Trophoblast cell (in vitro differentiated cells and primary cell): Measurements from ENCODE around the gene PHGDH.

Experiments
- DNase-seq, 2 donors: peaks; one replicate each; pipeline ENCODE4 v3.0.0-alpha.2; 2016
- H2AFZ ChIP-seq: 2 replicates; pipeline ENCODE4 v1.6.1; 2013; ENCODE audit warnings: low read length, moderate library complexity, mild to moderate bottlenecking; ENCODE audit not compliant: insufficient read depth, poor library complexity
- H2AK5ac ChIP-seq: 2 replicates; pipeline ENCODE4 v1.6.1; 2013; ENCODE audit warnings: mild to moderate bottlenecking, low read length
- H2BK120ac ChIP-seq: 2 replicates; pipeline ENCODE4 v1.6.1; 2013; ENCODE audit warnings: low read length, mild to moderate bottlenecking, moderate library complexity; ENCODE audit not compliant: insufficient read depth, poor library complexity
- H2BK12ac ChIP-seq: 2 replicates; pipeline ENCODE4 v1.6.1; 2013; ENCODE audit warnings: mild to moderate bottlenecking, low read length, moderate library complexity
- H2BK5ac ChIP-seq: 2 replicates; pipeline ENCODE4 v1.6.1; 2013; ENCODE audit warnings: low read length, low read depth, moderate library complexity, mild to moderate bottlenecking; ENCODE audit not compliant: poor library complexity
- H3K14ac ChIP-seq: 2 replicates; pipeline ENCODE4 v1.6.1; 2013; ENCODE audit warnings: mild to moderate bottlenecking, low read length
- H3K18ac ChIP-seq: 2 replicates; pipeline ENCODE4 v1.6.1; 2013; ENCODE audit warnings: mild to moderate bottlenecking, low read length
- H3K23ac ChIP-seq: 2 replicates; pipeline ENCODE4 v1.6.1; 2013; ENCODE audit warnings: low read length
- H3K27ac ChIP-seq: 2 replicates; pipeline ENCODE4 v1.5.1; 2013; ENCODE audit warnings: low read depth, mild to moderate bottlenecking, inconsistent platforms, low read length, moderate library complexity
- H3K27me3 ChIP-seq: 2 replicates; pipeline ENCODE4 v1.6.1; 2013; ENCODE audit warnings: inconsistent platforms, mild to moderate bottlenecking, low read length, moderate library complexity; ENCODE audit not compliant: insufficient read depth
- H3K36me3 ChIP-seq, 2 experiments: 1 replicate in 1 of 2; 2 replicates in 1 of 2; pipeline ENCODE4 v1.6.1; 2013; ENCODE audit warnings: low read length in 2 of 2, mild to moderate bottlenecking in 2 of 2, moderate library complexity in 1 of 2; ENCODE audit not compliant: insufficient read depth in 2 of 2, control insufficient read depth in 1 of 2
- H3K4ac ChIP-seq: 2 replicates; pipeline ENCODE4 v1.6.1; 2013; ENCODE audit warnings: low read depth, mild to moderate bottlenecking, low read length, moderate library complexity
- H3K4me1 ChIP-seq, 2 experiments: 1 replicate in 1 of 2; 2 replicates in 1 of 2; pipeline ENCODE4 v1.6.1; 2013; ENCODE audit warnings: low read length in 2 of 2, mild to moderate bottlenecking in 2 of 2, moderate library complexity in 1 of 2; ENCODE audit not compliant: insufficient read depth in 2 of 2, control insufficient read depth in 1 of 2
- H3K4me2 ChIP-seq: 2 replicates; pipeline ENCODE4 v1.6.1; 2013; ENCODE audit warnings: inconsistent platforms, mild to moderate bottlenecking, low read length, moderate library complexity
- H3K4me3 ChIP-seq: 2 replicates; pipeline ENCODE4 v1.5.1; 2013; ENCODE audit warnings: mild to moderate bottlenecking, low read depth, low read length, inconsistent platforms
- H3K79me1 ChIP-seq: one replicate; pipeline ENCODE4 v1.6.1; 2013; ENCODE audit warnings: low read length
- H3K79me2 ChIP-seq: 2 replicates; pipeline ENCODE4 v1.6.1; 2013; ENCODE audit warnings: low read length, mild to moderate bottlenecking; ENCODE audit not compliant: control insufficient read depth, insufficient read depth, poor library complexity
- H3K9ac ChIP-seq: 2 replicates; pipeline ENCODE4 v1.6.1; 2013; ENCODE audit warnings: mild to moderate bottlenecking, low read length
- H3K9me3 ChIP-seq: 2 replicates; pipeline ENCODE4 v1.6.1; 2013; ENCODE audit warnings: low read depth, mild to moderate bottlenecking, control low read depth, inconsistent platforms, low read length; ENCODE audit not compliant: insufficient read depth
- H4K12ac ChIP-seq: 2 replicates; pipeline ENCODE4 v1.6.1; 2013; ENCODE audit warnings: low read depth, mild to moderate bottlenecking, low read length, moderate library complexity
- H4K8ac ChIP-seq: 2 replicates; pipeline ENCODE4 v1.6.1; 2013; ENCODE audit warnings: low read depth, mild to moderate bottlenecking, low read length, moderate library complexity
- H4K91ac ChIP-seq: one replicate; pipeline ENCODE4 v1.6.1; 2013; ENCODE audit warnings: low read depth, mild to moderate bottlenecking, low read length, moderate library complexity
- WGBS: extraction: QIAGEN DNeasy Blood & Tissue Kit; methylation state at CpG from one replicate; pipeline ENCODE4 v1.1.7; 2013; ENCODE audit warnings: missing lambda C conversion rate; ENCODE audit not compliant: insufficient read length, insufficient coverage; ENCODE audit errors: extremely low coverage; 5-methylcytosine and 5-hydroxymethylcytosine counted together

Gene PHGDH

GRCh38 chr1:119729044-119729443 is 17.3 kb downstream of the PHGDH start:
- H2BK12ac ChIP-seq: no peak overlapping the region
- no peaks in the 10 kb centered on the region for H3K79me1 ChIP-seq
- H3K79me2 ChIP-seq: no peaks in the 10 kb centered on the region
- H3K4me1 ChIP-seq: peaks cover 15 to 36% of the 10 kb centered on the region in 2 experiments
- no peak overlapping the region for H2BK120ac ChIP-seq
- H3K27ac ChIP-seq: no peak overlapping the region
- H3K27me3 ChIP-seq: no peaks in the 10 kb centered on the region
- H2BK5ac ChIP-seq: no peak overlapping the region
- peaks cover 28 to 52% of the 10 kb centered on the region in 2 experiments for H3K36me3 ChIP-seq
- H3K23ac ChIP-seq: no peak overlapping the region
- no peak overlapping the region for H3K9ac ChIP-seq
- no peak overlapping the region for H4K8ac ChIP-seq
- H3K18ac ChIP-seq: no peak overlapping the region
- H4K91ac ChIP-seq: no peak overlapping the region
- H2AK5ac ChIP-seq: no peak overlapping the region
- no peak overlapping the region for H4K12ac ChIP-seq
- DNase-seq: no peak
- H3K4me3 ChIP-seq: no peak overlapping the region
- no peak overlapping the region for H3K14ac ChIP-seq
- peaks cover 3% of the 10 kb centered on the region for H3K9me3 ChIP-seq
- H3K4me2 ChIP-seq: no peak overlapping the region
- H3K4ac ChIP-seq: no peak overlapping the region
- no peak overlapping the region for H2AFZ ChIP-seq

- Histone ChIP-seq H3K4ac (no peak overlapping the region), H2AK5ac (no peak overlapping the region), H2BK12ac (no peak overlapping the region), H2BK5ac (no peak overlapping the region), H4K8ac (no peak overlapping the region), H3K9ac (no peak overlapping the region), H4K91ac (no peak overlapping the region), H3K27ac (no peak overlapping the region), H3K14ac (no peak overlapping the region), H3K79me1 (no peaks in the 10 kb centered on the region), H3K18ac (no peak overlapping the region), H3K9me3 (peaks cover 3% of the 10 kb centered on the region), H3K23ac (no peak overlapping the region), H2AFZ (no peak overlapping the region), H3K4me2 (no peak overlapping the region), H3K4me3 (no peak overlapping the region), H3K36me3 (peaks cover 41 to 56% of the 10 kb centered on the region in 2 experiments), H4K12ac (no peak overlapping the region), H3K4me1 (peaks cover 15 to 28% of the 10 kb centered on the region in 2 experiments), H2BK120ac (no peak overlapping the region), H3K79me2 (no peaks in the 10 kb centered on the region), H3K27me3 (no peaks in the 10 kb centered on the region)
- DNase-seq: peak; percentile 93 to 97
- WGBS: no CpG with 5 or more reads among the region's 5 CpGs
These were observed 19.3 kb downstream of the PHGDH start for GRCh38 chr1:119731060-119731459.

- H2BK120ac ChIP-seq: no peak overlapping the region
- H3K4me1 ChIP-seq: peaks cover 15 to 28% of the 10 kb centered on the region in 2 experiments
- no peak overlapping the region for H3K18ac ChIP-seq
- no peak overlapping the region for H3K27ac ChIP-seq
- H3K23ac ChIP-seq: no peak overlapping the region
- no peak overlapping the region for H4K12ac ChIP-seq
- WGBS: no CpG with 5 or more reads among the region's 6 CpGs
- no peaks in the 10 kb centered on the region for H3K79me2 ChIP-seq
- no peak overlapping the region for H3K4ac ChIP-seq
- H3K4me2 ChIP-seq: peak overlapping the region; percentile 1
- peaks cover under 1% of the 10 kb centered on the region for H3K9me3 ChIP-seq
- no peak overlapping the region for H2BK12ac ChIP-seq
- no peak overlapping the region for H4K8ac ChIP-seq
- no peak overlapping the region for H2AK5ac ChIP-seq
- H3K27me3 ChIP-seq: no peaks in the 10 kb centered on the region
- H2BK5ac ChIP-seq: no peak overlapping the region
- H2AFZ ChIP-seq: no peak overlapping the region
- DNase-seq: peak; percentile 84 to 86
- H4K91ac ChIP-seq: no peak overlapping the region
- H3K36me3 ChIP-seq: peaks cover 41 to 56% of the 10 kb centered on the region in 2 experiments
- H3K14ac ChIP-seq: no peak overlapping the region
- H3K9ac ChIP-seq: no peak overlapping the region
- no peak overlapping the region for H3K4me3 ChIP-seq
- H3K79me1 ChIP-seq: no peaks in the 10 kb centered on the region
These were observed 20.2 kb downstream of the PHGDH start for GRCh38 chr1:119731741-119732430.

- Histone ChIP-seq H3K9ac (no peak overlapping the region), H3K79me1 (no peaks in the 10 kb centered on the region), H2BK12ac (no peak overlapping the region), H3K36me3 (peaks cover 47 to 61% of the 10 kb centered on the region in 2 experiments), H4K8ac (no peak overlapping the region), H3K4ac (no peak overlapping the region), H3K9me3 (no peaks in the 10 kb centered on the region), H2BK120ac (no peak overlapping the region), H2AFZ (no peak overlapping the region), H3K4me1 (peaks cover 15 to 28% of the 10 kb centered on the region in 2 experiments), H2BK5ac (no peak overlapping the region), H4K12ac (no peak overlapping the region), H3K14ac (no peak overlapping the region), H3K18ac (no peak overlapping the region), H3K4me3 (no peak overlapping the region), H3K4me2 (peak overlapping the region; percentile 1), H2AK5ac (no peak overlapping the region), H3K27ac (no peak overlapping the region), H4K91ac (no peak overlapping the region), H3K79me2 (no peaks in the 10 kb centered on the region), H3K23ac (no peak overlapping the region), H3K27me3 (no peaks in the 10 kb centered on the region)
- no CpG with 5 or more reads among the region's 11 CpGs for WGBS
- peak; percentile 62 to 73 for DNase-seq
These were observed 20.9 kb downstream of the PHGDH start for GRCh38 chr1:119732465-119733168.
